LoVo (cell line): Measurements from ENCODE around the gene SEMA4G.
"Not testable (repeated sequence)": the region's sequence is repeated elsewhere in the genome, so short reads cannot be mapped to it uniquely, and the experiment has no call there.

Experiments
- DNase-seq: peaks from one replicate; pipeline ENCODE4 v3.0.0-alpha.2; 2016; ENCODE audit warnings: low spot score

Gene SEMA4G

DNA sequence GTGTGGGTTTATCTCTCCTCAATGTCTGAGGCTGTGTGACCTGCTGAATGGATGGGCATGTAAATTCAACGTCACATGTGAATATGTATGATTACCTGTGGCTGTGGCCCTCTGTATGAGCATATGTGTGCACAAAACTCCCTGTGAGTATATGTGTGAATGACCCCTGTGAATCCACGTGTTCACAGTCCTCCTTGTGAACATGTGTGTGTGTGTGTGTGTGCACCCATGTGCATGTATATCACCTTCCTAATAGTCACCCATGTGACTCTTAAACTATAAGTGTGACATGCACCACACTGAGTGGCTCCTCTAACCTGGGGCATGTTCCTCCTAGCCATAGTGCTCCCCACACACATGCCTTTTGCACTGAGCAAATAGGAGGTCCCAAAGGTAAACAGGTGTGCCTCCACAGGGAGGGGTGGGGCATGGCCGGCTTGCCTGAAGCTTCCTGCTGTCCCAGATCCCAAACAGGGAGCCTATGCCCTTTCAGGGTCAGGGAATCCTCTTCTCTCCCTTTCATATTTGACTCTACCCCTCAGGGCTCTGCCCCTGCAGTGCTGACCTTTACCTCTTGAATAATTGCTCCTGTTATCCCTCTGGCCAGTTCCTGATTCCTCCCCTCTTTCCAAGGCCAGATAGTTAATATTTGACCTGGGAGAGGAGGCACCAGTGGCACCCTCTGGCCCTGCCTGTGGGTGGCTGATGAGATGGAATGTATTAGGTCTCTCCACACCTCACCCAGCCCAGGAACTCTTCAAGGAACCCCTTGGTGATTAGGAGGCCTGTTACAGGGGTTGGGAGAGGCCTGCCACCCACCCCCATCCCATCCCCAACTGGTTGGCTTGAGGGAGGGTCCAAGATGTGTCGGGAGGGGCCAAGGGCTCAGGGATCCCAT is 1.9 kb downstream of the SEMA4G start:
- peak; percentile 66 for DNase-seq

DNA sequence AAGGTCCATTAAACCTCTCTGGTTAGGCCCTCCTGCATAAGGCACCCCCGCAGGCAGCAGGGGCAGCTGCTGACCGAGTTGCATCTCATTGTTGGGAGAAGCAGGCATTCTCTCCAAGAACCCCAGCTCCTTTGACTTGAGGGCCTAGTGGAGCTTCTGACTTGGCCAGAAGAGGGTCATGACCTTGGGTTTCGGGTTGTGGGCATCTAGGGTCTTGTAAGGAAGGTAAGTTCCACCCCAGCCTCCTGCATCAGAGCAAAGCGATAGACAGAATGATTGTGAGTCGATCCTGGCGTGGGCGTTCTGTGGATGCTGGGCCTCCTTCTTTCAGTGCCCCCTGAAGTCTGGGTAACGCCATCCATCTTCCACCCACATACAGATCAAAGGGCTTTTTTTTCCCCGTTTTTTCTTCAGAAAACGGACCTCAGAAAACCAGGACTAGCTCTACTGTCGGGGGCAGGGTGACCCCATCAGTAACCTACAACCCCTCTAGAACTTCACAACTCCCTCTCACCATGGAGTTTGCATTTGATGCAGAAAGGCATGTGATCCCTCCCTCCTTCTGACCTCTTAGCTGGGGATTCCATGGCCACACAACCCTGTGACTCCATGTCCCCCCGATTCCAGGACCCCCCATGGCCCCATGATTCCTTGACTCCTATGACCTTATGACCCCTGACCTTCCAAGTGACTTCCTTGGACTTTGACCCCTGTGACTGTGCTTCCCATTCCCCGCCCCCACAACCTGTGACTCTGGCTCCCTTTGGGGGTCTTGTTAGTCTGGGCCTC is 3.0 kb downstream of the SEMA4G start:
- DNase-seq = no peak

DNA sequence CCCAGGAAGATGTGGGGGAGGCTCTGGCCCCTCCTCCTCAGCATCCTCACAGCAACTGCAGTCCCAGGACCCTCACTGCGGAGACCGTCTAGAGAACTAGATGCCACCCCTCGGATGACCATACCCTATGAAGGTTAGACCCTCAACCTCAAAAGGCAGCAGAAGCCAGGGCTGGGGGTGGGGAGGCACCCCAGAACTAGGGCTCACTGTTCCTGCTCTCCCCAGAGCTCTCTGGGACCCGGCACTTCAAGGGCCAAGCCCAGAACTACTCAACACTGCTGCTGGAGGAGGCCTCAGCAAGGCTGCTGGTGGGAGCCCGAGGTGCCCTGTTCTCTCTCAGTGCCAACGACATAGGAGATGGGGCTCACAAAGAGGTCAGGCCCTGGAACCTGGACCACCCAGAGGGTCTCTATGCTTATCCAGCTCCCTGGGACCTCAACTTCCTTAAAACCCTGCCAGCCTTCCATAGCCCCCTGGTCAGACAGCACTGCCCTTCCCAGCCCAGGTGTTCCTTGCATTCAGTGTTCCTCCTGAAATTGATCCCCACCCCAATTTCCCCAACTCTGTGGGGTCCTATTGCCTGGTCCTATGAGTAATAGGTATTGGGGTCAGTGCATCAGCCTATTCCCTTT is 3.7 kb downstream of the SEMA4G start:
- no peak for DNase-seq

DNA sequence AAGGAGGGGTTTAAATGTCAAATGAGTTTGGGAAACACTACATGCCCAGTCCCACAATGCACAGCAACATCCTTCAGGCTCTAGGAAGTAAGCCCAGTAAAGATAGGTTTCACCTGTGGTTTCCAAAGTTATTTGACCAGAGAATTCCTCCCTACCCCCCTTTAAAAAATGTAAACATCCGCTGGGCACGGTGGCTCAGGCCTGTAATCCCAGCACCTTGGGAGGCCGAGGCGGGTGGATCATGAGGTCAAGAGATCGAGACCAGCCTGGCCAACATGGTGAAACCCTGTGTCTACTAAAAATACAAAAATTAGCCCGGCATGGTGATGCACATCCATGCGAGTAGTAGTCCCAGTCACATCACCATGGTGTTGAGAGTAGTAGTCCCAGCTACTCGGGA is 6.1 kb downstream of the SEMA4G start:
- DNase-seq = not testable (repeated sequence)

DNA sequence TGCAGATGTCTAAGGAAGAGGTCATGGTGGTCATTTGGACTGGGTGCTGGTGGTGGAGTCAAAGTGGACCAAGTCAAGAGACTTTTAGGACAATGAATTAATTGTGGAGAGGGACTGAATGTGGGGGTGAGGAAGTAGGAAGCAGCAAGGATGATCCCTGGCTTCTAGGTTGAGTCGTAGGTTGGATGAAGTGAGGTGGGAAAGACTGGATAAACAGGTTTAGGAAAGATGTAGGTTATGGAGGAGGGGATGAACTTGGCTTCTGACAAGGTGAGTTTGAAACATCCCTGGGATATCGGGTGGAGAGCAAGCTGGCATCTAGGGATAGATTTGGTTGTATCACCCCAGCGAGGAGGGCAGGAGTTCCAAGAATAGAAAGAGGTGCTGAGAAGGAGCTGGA is 7.6 kb downstream of the SEMA4G start:
- DNase-seq = no peak

DNA sequence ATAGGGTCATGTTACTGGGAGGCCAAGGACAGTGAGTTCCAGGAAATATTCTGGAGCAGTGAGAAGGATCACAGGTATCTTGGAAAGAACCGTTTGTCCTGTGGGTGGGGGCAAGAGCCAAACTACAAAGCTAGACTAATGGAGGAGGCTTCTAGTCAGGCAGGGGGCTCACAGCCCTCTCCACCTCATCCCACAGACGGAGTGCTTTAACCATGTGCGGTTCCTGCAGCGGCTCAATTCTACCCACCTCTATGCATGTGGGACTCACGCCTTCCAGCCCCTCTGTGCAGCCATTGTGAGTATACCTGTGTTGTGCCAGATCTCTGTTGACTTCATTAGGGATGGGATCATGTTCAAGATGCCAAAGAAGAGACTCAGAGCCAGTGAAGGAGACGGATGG is 8.1 kb downstream of the SEMA4G start:
- no peak for DNase-seq

DNA sequence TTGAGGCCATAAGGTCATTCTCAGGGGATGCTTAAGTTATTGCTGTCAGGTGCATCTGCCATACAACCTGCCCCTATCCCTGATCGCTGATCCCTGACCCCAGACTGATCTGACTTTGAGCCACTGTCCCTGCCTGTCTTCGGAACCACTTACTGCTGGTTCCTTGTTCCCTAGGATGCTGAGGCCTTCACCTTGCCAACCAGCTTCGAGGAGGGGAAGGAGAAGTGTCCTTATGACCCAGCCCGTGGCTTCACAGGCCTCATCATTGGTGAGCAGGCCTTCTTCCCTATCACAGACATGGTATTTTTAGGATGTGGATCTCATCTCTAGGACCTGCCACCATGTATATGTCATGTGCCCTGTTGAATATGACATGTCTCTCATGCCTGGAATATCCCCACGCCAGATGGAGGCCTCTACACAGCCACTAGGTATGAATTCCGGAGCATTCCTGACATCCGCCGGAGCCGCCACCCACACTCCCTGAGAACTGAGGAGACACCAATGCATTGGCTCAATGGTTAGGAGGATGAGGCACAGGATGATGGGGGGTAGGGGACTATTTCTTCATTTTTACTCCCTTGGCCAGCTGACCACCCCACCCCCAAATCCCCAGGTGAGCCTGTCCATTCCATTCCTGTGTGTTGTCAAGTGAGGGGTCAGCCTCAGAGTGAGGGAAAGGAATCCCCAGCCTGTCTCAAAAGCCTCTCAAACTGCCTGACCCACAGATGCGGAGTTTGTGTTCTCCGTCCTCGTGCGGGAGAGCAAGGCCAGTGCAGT is 9.0 kb downstream of the SEMA4G start:
- no peak for DNase-seq

DNA sequence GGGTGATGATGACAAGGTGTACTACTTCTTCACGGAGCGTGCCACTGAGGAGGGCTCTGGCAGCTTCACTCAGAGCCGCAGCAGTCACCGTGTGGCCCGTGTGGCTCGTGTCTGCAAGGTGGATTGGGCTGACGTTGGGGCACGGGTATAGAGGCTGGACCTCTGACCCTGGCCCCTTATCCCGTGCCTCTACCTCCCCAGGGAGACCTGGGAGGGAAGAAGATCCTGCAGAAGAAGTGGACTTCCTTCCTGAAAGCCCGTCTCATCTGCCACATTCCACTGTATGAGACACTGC is 9.5 kb downstream of the SEMA4G start:
- no peak for DNase-seq

DNA sequence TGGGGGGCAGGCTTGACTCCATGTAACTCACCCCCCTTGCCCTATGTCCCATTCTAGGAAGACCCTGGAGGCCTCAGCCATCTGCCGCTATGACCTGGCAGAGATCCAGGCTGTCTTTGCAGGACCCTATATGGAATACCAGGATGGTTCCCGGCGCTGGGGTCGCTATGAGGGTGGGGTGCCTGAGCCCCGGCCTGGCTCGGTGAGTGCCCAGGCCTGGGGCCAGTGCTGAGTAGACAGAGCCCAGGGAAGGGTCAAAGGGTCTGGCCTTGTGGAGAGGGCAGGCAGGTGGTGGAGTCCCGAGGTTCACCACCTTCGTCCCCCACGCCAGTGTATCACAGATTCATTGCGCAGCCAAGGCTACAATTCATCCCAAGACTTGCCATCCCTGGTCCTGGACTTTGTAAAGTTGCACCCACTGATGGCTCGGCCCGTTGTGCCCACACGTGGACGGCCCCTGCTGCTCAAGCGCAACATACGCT is 10.5 kb downstream of the SEMA4G start:
- DNase-seq = no peak

DNA sequence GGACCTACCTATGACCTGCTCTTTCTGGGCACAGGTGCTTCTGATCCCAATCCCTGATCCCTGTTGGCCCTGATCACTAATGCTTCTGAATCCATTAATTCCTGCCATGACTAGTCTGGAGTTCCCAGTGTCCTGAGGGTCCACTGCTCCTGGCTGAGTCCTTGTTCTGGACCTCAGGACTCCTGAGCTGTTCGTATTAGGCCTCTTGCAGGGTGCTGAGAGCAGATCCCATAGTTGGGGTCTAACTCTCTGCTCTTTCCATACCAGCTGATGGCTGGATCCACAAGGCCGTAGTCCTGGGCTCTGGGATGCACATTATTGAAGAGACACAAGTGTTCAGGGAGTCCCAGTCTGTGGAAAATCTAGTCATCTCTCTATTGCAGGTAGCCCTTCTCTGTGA is 11.0 kb downstream of the SEMA4G start:
- no peak for DNase-seq

DNA sequence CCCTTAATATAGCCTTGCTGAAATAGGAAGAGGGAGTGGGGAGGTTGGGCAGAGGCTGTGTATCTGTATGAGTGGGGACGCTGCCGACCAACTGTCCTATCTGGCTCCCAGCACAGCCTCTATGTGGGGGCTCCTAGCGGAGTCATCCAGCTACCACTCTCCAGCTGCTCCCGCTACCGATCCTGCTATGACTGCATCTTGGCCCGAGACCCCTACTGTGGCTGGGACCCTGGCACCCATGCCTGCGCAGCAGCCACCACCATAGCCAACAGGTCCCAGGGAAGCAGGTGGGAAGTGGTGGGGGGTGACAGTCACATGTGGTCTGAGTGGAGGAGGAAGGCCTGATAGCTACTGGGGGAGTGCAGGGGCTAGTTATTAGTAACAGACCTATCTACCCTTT is 11.4 kb downstream of the SEMA4G start:
- DNase-seq = no peak

DNA sequence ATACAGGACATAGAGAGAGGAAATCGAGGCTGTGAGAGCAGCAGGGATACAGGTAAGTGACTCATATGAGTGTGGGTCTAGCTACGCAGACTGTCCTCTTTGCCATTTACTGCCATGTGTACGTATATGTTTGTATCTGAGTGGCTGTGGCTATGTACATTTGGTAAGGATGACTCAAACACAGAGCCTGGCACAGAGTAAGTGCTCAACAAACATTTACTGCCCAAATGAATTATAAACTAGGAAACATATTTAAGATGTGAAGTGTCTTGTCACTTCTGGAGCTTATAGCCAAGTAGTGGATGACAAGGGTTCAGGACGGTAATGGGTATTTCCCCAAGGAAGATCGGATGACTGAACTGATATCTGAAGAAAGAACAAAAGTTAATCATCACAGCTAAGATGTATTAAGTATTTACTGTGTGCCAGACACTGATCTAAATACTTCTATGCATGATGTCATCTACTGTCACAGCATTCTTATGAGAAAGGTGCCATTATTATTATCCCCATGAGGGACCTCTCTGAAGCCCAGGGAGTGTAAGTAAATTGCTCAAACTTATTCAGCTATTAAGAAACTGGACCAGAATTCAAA is 12.0 kb downstream of the SEMA4G start:
- DNase-seq = no peak

DNA sequence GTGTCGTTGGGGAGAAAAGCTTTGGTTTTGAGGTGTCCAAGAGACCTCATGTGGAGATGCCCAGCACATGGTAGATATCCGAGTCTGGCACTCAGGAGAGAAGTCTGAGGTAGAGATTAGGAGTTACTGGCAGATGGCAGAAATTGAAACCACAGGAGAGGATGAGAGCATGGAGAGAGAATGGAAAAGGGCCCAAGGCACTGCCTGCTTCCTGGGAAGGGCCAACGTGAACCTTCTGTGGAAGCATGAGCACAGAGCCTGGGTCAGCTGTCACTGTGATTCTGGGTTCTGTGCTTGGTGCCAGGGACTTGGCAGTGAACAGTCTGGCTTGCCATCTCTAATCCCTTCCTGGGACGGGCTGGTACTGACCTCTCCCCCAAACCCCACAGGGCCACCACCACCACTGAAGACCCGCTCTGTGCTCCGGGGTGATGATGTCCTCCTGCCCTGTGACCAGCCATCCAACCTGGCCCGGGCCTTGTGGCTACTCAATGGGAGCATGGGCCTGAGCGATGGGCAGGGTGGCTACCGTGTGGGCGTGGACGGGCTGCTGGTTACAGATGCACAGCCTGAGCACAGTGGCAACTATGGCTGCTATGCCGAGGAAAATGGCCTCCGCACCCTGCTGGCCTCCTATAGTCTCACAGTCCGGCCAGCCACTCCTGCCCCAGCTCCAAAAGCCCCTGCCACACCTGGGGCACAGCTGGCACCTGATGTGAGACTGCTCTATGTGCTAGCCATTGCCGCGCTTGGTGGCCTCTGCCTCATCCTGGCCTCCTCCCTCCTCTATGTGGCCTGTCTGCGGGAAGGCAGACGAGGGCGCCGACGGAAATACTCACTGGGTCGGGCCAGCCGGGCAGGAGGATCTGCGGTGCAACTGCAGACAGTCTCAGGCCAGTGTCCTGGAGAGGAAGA is 13.9 kb downstream of the SEMA4G start:
- no peak for DNase-seq

DNA sequence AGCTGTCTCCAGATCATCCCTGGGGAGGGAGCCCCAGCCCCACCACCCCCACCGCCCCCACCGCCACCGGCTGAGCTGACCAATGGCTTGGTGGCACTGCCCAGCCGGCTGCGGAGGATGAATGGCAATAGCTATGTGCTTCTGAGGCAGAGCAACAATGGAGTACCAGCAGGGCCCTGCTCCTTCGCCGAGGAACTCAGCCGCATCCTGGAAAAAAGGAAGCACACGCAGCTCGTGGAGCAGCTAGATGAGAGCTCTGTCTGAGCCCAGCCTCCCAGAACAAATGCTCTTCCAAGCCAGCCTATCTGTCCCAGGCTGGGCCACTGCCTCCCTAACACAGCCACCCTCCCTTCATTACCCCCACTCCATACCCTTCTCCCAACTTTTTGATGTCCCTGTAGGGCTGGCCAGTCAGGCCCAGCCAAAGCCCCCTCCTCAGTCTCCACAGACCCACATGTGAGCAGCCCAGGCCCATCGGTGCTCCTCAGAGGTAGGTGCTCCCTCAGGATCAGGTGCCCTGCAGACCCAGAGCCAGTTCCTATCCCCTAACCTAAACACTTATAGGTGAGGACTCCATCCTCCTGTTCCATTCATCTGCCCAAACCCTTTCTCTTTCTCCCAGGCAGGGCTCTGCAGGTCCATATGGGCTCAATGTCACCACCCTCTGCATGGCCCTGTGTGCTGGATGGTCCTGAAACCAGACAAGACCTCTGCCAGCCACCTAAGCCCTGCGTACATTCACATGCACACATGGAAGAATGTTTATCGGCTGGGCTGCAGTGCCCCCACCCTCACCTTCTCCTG is 14.8 kb downstream of the SEMA4G start:
- DNase-seq = no peak

DNA sequence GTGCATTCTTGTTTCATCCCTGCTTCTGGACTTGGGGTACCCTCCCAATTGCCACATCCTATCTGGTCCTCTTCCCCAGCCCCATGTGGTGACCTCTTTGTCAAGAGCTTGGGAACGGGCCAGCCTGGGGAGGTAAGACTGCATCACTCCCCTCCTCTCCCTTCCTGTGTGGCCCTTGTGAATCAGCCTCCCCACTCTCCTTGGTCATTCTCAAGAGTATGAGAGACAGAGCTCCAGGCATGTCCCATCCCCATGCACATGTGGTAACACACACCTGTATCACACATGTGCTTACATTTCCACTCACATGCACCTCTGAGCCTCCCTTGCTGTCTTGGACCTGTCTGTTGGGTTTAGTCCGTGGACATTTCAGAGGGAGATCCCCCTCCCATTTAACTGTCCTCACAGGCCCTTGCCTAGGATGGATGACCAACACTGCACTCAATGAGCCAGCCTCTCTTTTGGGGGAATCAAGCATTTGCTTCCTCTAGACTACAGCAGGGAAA is 15.4 kb downstream of the SEMA4G start:
- no peak for DNase-seq

DNA sequence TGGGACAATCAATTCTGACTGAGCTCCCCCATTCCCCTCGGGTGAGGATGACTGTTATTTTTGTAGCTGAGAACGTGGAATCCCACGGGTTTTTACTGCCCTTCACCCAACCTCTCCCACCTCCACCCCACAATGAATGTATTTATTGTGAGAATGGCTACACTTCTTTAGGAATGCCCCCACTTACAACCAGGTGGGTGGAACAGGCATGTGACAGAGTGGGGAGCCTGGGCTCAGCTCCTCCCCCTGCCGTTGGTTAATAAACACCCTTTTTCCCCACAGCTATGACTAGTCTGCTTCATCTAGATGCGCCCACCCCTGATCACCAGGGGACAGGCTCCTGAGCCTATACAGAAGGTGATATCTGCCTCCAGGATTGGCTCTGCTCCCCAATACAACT is 16.0 kb downstream of the SEMA4G start:
- DNase-seq = no peak

DNA sequence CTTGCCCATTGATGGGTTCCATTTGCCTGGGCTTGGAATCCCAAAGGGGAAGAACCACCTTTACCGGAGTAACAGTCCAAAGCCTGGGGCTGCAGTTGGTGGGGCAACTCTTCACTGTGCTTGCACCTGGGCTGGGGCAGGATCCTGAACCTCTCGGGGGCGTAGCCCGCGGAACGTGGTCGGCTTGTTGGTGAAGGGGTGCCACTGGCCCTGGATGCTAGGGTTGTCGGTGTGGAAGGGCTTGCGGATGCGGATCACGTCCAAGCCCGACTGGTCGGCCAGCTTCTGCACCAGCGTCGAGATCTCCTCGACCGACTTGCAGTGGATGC is 17.3 kb downstream of the SEMA4G start:
- DNase-seq = no peak

DNA sequence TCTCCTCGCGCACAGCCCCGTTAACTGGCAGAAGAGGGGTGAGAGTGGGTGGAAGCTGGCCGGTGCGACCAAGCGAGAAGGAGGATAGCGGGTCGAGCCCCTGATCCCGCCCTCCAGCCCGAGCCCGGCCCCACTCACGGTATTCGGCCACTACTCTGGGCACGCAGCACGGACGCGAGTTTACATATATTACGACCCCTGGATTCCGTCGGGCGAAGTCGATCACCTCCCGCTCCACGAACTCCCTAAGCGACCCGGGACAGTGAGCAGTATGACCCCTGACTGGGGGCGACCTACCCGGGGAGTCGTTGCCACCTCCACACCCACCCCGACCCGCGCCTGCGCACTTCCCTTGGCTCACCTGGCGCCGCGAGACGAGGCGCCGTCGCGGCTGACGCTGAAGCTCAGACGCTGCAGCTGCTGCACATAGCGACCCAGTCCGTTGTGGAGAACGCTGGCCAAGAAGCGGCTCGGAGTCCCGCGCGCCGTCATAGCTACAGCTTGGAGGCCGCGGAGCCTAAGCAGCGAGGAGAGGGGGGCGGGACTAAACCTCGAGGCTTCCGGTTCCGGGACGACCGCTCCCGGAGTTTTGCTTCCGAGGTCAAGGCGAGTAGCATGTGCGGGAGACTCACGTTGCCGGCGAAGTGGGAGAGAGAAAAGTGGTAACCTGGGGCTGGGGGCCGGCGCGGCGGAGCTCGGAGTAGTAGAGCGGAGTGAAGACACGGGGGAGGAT is 17.8 kb downstream of the SEMA4G start, which contains the start of the genes MRPL43 and TWNK:
MRPL43 (minus strand) TSS at position 546 of the 733 bp plus-strand sequence; CDS start at position 492, 54 bp downstream.
TWNK (plus strand) TSS at position 592 of the 733 bp plus-strand sequence. CDS start 668 bp downstream, outside the sequence.
- peak; percentile 81 for DNase-seq

DNA sequence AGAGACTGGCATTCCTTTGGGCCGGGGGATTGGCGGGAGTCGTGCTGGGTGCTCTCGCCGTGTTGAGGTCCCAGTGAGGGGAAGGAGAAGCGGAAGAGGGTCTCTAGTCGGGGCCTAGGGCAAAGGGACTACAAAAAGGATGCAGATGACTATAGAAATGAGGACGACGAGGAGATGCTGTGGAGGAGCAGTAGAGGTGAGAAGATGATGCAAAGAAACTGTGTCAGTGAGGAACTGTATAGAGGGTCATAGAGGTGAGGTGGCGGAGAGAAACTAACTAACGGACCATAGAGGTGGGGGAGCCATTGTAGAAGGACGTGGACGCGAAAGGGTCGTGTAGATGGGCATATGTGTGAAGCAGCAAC is 18.4 kb downstream of the SEMA4G start:
- DNase-seq = no peak
